HEK293T (cell line): Measurements from ENCODE around the gene GAR1.

Source experiments
- ARNT ChIP-seq: fragments of 450-650 bp; IDR thresholded peaks from 2 replicates; pipeline ENCODE4 v1.6.1; 2017; ENCODE audit warnings: mild to moderate bottlenecking
- BHLHE40 ChIP-seq: fragments of 450-650 bp; IDR thresholded peaks from 2 replicates; pipeline ENCODE4 v1.6.1; 2016; ENCODE audit warnings: mild to moderate bottlenecking, moderate library complexity, borderline replicate concordance
- CTBP1 ChIP-seq: fragments of 450-650 bp; IDR thresholded peaks from 2 replicates; pipeline ENCODE4 v1.6.1; 2016; ENCODE audit warnings: borderline replicate concordance
- FOXK2 ChIP-seq: fragments of 450-650 bp; IDR thresholded peaks from 2 replicates; pipeline ENCODE4 v1.6.1; 2016; ENCODE audit warnings: mild to moderate bottlenecking
- FOXM1 ChIP-seq: fragments of 450-650 bp; IDR thresholded peaks from 2 replicates; pipeline ENCODE4 v1.6.1; 2017; ENCODE audit warnings: mild to moderate bottlenecking, borderline replicate concordance
- L3MBTL2 ChIP-seq: fragments of 450-650 bp; conservative IDR thresholded peaks from 2 replicates; pipeline ENCODE4 v1.6.1; 2016; ENCODE audit warnings: mild to moderate bottlenecking
- SP1 ChIP-seq: fragments of 450-650 bp; IDR thresholded peaks from 2 replicates; pipeline ENCODE4 v1.6.1; 2017
- SUZ12 ChIP-seq: fragments of 450-650 bp; IDR thresholded peaks from 2 replicates; pipeline ENCODE4 v1.6.1; 2016; ENCODE audit warnings: mild to moderate bottlenecking
- TARDBP ChIP-seq: fragments of 450-650 bp; IDR thresholded peaks from 2 replicates; pipeline ENCODE4 v1.6.1; 2016
- TF ChIP-seq, protein P1 (sequence below): fragments of 450-650 bp; IDR thresholded peaks from 2 replicates; pipeline ENCODE4 v1.6.1; 2016

DNA sequence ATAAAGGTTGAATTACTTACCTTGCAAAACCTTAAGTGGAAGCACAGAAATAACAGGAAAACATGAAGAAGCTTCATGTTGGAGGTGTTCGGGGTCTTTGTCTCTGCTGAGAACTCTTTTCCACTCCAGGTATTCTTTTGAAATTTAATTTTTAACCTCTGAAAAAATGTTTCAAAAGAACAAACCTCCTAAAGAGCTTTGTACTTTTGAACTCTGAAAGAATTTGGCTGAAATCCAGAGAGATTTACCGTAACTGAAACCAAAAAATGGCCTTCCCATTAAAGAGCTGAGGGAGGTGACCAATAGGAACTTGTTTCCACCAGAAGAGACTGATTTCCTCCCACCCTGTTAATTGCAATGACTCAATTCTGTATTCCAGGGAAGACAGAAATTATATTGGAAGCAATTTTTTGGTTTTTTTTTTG lies 13.7 kb upstream of the GAR1 start, which contains the start of gene CFI:
- no peak for TF ChIP-seq CTBP1
- no peak for TF ChIP-seq SUZ12
- TF ChIP-seq FOXK2 = no peak
- no peak for TF ChIP-seq SP1
- no peak for TF ChIP-seq TARDBP
- TF ChIP-seq L3MBTL2 = no peak
- TF ChIP-seq, protein P1, sequence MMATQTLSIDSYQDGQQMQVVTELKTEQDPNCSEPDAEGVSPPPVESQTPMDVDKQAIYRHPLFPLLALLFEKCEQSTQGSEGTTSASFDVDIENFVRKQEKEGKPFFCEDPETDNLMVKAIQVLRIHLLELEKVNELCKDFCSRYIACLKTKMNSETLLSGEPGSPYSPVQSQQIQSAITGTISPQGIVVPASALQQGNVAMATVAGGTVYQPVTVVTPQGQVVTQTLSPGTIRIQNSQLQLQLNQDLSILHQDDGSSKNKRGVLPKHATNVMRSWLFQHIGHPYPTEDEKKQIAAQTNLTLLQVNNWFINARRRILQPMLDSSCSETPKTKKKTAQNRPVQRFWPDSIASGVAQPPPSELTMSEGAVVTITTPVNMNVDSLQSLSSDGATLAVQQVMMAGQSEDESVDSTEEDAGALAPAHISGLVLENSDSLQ = no peak
- no peak for TF ChIP-seq FOXM1
- no peak for TF ChIP-seq BHLHE40
- no peak for TF ChIP-seq ARNT
